ENCODE data around the gene MARCHF10. TPM values are rescaled to one million over a fixed set of nuclear protein-coding genes. Genes with fewer than 3 reads are reported as not detected.

Gene MARCHF10
- total and polyA plus RNA-seq, 9 donors = 0.06 to 6.5 (median 0.46) TPM; not detected in 3

GRCh38 chr17:62781831-62782251 lies 26.3 kb downstream of the MARCHF10 start:
- Histone ChIP-seq H3K9me3 (no peaks in the 10 kb centered on the region), H3K4me3 (no peak overlapping the region), H3K27me3 (no peaks in the 10 kb centered on the region), H3K4me1 (ENCODE audit: insufficient read depth) (peaks cover 2% of the 10 kb centered on the region), H3K36me3 (no peaks in the 10 kb centered on the region), H3K27ac (no peak overlapping the region)
- intact Hi-C loops (cut with DNase I) = no loop called here
- whole genome bisulfite sequencing, 3 donors = 90% methylated on average over 2 of the region's 2 CpGs
- TF ChIP-seq POLR2A (IDR thresholded peaks at IDR 0.05) = no peak
- TF ChIP-seq EP300 (IDR thresholded peaks at IDR 0.05) = no peak
- TF ChIP-seq, protein P1, sequence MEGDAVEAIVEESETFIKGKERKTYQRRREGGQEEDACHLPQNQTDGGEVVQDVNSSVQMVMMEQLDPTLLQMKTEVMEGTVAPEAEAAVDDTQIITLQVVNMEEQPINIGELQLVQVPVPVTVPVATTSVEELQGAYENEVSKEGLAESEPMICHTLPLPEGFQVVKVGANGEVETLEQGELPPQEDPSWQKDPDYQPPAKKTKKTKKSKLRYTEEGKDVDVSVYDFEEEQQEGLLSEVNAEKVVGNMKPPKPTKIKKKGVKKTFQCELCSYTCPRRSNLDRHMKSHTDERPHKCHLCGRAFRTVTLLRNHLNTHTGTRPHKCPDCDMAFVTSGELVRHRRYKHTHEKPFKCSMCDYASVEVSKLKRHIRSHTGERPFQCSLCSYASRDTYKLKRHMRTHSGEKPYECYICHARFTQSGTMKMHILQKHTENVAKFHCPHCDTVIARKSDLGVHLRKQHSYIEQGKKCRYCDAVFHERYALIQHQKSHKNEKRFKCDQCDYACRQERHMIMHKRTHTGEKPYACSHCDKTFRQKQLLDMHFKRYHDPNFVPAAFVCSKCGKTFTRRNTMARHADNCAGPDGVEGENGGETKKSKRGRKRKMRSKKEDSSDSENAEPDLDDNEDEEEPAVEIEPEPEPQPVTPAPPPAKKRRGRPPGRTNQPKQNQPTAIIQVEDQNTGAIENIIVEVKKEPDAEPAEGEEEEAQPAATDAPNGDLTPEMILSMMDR (IDR thresholded peaks at IDR 0.05) = no peak
- DNase-seq = no peak

GRCh38 chr17:62781356-62781755 lies 26.8 kb downstream of the MARCHF10 start:
- 86 to 87% (median 86%) methylated on average over 3 of the region's 3 CpGs for WGBS, 3 donors
- H3K4me1 ChIP-seq (ENCODE audit: insufficient read depth) = peaks cover 2% of the 10 kb centered on the region
- TF ChIP-seq, protein P1 (IDR thresholded peaks at IDR 0.05) = no peak
- TF ChIP-seq POLR2A (IDR thresholded peaks at IDR 0.05) (no peak), EP300 (IDR thresholded peaks at IDR 0.05) (no peak)
- H3K9me3 ChIP-seq = no peaks in the 10 kb centered on the region
- DNase-seq = no peak
- H3K27ac ChIP-seq = no peak overlapping the region
- no peak overlapping the region for H3K4me3 ChIP-seq
- no peaks in the 10 kb centered on the region for H3K36me3 ChIP-seq
- no peaks in the 10 kb centered on the region for H3K27me3 ChIP-seq
- intact Hi-C loops (cut with DNase I) = no loop called here

DNA sequence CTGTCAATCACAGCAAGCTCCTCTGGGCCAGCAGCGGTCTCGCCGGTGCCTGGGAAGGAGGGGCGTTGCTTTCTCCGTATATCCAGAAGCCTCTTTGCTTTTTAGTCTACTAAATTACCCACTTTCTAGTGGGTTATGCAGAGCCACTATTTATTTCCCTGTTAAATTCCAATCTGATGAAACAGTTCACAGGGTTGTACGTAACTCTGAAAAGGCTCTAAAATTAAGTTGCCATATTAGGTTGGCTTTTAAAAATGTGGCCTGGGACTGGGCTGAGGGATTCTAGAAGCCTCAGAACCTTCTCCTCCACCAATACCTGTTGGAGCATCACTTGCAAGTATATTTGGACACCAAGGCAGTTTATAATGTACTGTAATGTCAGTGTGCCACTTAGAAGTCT lies 27.2 kb downstream of the MARCHF10 start:
- Histone ChIP-seq H3K4me3 (no peak overlapping the region), H3K36me3 (no peaks in the 10 kb centered on the region), H3K9me3 (no peaks in the 10 kb centered on the region), H3K27ac (no peak overlapping the region), H3K27me3 (no peaks in the 10 kb centered on the region), H3K4me1 (ENCODE audit: insufficient read depth) (peaks cover 2% of the 10 kb centered on the region)
- TF ChIP-seq, protein P1 (IDR thresholded peaks at IDR 0.05) = no peak
- TF ChIP-seq POLR2A (IDR thresholded peaks at IDR 0.05) (no peak), EP300 (IDR thresholded peaks at IDR 0.05) (no peak)
- WGBS, 3 donors = 86 to 91% (median 90%) methylated on average over 6 of the region's 6 CpGs
- no peak for DNase-seq
- intact Hi-C loops (cut with DNase I) = no loop called here

GRCh38 chr17:62780269-62780668 lies 27.8 kb downstream of the MARCHF10 start:
- Histone ChIP-seq H3K4me3 (no peak overlapping the region), H3K36me3 (no peaks in the 10 kb centered on the region), H3K27me3 (no peaks in the 10 kb centered on the region), H3K9me3 (no peaks in the 10 kb centered on the region), H3K4me1 (ENCODE audit: insufficient read depth) (peaks cover 2% of the 10 kb centered on the region), H3K27ac (no peak overlapping the region)
- WGBS, 3 donors = 35 to 62% (median 43%) methylated on average over 7 of the region's 7 CpGs
- intact Hi-C loops (cut with DNase I) = no loop called here
- TF ChIP-seq, protein P1 (IDR thresholded peaks at IDR 0.05) = no peak
- DNase-seq = peak in 1 of 5 donors; percentile 37

Data from ovary (tissue), 9 donors.